GM10248 (cell line): ENCODE data around the gene LY6G6C.

Experiments
- CTCF ChIA-PET: fragments of 300-600 bp; sonication (Branson Sonifier 250); formaldehyde crosslinking; extraction: SDS; loops from one replicate; lab custom pipeline; 2021; ENCODE audit warnings: antibody characterized with exemption; lab: Yijun Ruan, JAX
- POLR2A ChIA-PET: fragments of 350-650 bp; sonication (Branson Sonifier 250); formaldehyde crosslinking; extraction: SDS; loops from one replicate; lab custom pipeline; 2020; ENCODE audit warnings: antibody characterized with exemption; lab: Yijun Ruan, JAX
- DNase-seq: peaks from one replicate; pipeline ENCODE4 v3.0.0; 2012; ENCODE audit errors: extremely low spot score
- TF ChIP-seq, protein P1 (sequence below): IDR thresholded peaks from 2 replicates; pipeline ENCODE4 v1.5.1; 2012; ENCODE audit warnings: mild to moderate bottlenecking, low read depth; ENCODE audit errors: extremely low read depth, missing control alignments, control extremely low read depth

The LY6G6C gene

DNA sequence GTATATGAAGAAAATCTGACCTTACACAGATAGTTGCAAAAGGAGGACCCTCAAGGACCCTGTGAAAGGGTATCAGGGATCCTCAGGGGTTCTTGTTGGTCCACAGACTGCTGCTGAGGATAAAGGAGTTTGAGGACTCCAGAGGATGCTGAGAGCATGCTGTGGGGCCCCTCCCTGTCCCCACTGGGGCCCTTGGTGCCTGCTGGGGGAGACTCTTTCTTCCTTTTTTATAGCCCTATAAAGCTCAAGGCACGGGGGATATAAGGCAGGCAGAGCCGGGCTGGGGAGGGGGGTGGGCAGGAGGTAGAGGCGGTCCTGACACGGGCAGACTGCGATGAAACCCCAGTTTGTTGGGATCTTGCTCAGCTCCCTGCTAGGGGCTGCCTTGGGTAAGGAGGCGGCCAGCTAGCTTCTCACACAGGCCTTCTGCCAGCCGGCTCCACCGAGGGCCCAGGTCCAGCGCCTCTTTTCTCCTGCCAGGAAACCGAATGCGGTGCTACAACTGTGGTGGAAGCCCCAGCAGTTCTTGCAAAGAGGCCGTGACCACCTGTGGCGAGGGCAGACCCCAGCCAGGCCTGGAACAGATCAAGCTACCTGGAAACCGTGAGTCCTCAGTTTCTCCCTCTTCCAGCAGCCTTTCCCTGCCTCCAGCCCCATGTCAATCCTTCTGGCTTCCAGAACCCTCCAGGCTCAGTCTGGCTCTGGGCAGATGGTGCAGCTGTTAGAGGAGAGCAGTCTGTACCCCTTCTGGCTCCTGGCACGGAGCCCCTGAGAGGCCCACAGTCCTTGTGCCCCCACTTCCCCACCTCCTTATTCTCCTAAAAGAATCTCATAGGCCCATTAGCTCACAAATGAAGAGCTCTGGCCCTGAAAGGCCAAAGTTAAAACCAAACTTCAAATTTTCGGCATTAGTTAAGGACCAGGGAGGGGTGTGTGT, 6.3 kb downstream of the LY6G6C start, which contains the start of gene LY6G6D:
Gene LY6G6D, plus strand, starts transcription at position 327 of the 937 bp plus-strand sequence. Its CDS starts 8 bp downstream, at position 335.
- DNase-seq = no peak
- ChIA-PET CTCF (interaction anchor here (0.9 to 3.1 kb wide), 7 partner anchors 8 to 237 kb away, joined by 3 to 21 read pairs (median 3); partner anchors contain the start of genes ABHD16A, ATP6V1G2, DDAH2 and MPIG6B), POLR2A (no interaction called here)
- TF ChIP-seq, protein P1, sequence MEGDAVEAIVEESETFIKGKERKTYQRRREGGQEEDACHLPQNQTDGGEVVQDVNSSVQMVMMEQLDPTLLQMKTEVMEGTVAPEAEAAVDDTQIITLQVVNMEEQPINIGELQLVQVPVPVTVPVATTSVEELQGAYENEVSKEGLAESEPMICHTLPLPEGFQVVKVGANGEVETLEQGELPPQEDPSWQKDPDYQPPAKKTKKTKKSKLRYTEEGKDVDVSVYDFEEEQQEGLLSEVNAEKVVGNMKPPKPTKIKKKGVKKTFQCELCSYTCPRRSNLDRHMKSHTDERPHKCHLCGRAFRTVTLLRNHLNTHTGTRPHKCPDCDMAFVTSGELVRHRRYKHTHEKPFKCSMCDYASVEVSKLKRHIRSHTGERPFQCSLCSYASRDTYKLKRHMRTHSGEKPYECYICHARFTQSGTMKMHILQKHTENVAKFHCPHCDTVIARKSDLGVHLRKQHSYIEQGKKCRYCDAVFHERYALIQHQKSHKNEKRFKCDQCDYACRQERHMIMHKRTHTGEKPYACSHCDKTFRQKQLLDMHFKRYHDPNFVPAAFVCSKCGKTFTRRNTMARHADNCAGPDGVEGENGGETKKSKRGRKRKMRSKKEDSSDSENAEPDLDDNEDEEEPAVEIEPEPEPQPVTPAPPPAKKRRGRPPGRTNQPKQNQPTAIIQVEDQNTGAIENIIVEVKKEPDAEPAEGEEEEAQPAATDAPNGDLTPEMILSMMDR = no peak

DNA sequence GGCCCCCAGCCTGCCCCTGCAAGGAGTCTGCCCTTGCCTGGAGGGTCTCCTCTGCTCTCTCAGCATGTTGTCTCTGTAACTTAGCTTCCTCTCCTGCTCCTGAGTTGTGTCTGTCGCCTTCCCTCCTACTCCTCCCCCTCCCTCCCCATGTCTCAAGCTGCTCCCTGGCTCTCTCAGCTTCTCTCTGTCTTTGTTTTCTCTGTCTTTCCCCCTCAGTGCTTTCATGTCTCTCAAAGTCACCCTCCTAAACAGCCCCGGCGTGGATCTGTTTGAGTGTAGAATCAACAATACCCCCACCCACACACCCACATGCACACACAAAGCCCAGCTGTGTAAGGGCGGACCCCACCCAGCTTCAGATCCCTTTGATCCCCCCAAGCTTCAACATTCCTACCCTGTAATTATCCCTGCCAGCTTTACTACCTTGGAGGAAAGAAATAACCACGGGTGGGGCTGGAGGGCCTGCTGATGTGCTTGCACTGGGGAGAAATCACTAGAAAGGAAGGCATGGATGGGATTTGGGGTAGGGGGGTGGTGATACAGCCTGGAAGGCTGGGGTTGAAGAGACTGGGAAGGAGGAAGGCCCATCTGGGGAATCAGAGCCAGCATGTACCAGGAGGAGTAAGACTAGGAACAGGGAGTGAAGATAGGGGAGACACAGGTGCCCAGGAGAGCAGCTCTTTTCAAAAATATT, 7.4 kb downstream of the LY6G6C start:
- ChIA-PET CTCF (interaction anchor here (0.9 to 3.1 kb wide), 6 partner anchors 10 to 238 kb away, joined by 3 to 21 read pairs (median 6); partner anchors contain the start of genes ABHD16A, DDAH2 and MPIG6B), POLR2A (no interaction called here)
- TF ChIP-seq, protein P1 = no peak

DNA sequence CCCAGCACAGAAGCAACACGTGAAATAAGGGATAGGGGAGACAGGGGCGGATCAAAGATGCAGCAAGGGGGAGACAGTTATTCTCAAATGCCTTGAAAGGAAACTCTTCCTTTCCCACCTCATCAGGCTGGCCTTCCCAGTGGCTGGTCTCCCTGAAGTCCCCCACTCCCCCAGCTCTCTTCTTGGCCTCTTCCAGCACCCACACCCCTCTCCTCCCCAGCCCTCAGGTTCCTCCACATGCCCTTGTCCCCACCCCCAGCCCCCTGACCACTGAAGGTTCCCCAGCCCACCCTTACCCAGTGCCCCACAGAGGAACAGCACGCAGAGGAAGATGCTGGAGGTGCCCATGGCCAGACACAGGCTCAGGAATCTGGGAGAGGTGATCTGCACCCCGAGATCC, 8.1 kb downstream of the LY6G6C start:
- no peak for DNase-seq
- ChIA-PET CTCF (interaction anchor here (1.0 to 3.1 kb wide), 5 partner anchors 10 to 25 kb away, joined by 4 to 21 read pairs (median 7); partner anchors contain the start of genes ABHD16A, DDAH2 and MPIG6B), POLR2A (no interaction called here)
- TF ChIP-seq, protein P1 = no peak

More for the DNA sequence above, 7.4 kb downstream of the LY6G6C start:
- DNase-seq = no peak

DNA sequence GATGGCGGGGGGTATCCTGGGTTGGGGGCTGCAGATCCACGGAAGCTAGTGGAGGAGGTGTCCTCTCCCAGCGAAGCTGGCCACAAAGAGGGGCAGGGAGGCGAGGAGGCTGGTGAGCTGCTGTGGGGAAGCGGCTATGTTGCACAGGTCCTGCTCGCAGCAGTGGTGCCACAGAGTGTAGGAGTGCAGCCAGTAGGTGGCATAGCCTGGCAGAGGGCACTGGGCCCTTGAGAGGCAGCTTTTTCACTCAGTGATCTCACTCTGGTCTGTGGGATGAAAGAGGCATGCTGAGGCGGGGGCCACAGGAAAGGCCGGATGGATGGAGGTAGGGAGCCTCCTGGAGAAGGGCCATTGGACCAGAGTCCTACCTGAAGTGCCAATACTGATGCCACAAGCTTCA, 9.2 kb downstream of the LY6G6C start:
- TF ChIP-seq, protein P1 = no peak
- no peak for DNase-seq
- POLR2A ChIA-PET = interaction anchor here (0.8 kb wide), 1 partner anchor 13 kb away, joined by 5 read pairs; no protein-coding TSS in a partner anchor
- CTCF ChIA-PET = interaction anchor here (1.5 to 4.3 kb wide), 3 partner anchors 13 to 57 kb away, joined by 5 to 14 read pairs (median 5); partner anchors contain the start of gene DDAH2

DNA sequence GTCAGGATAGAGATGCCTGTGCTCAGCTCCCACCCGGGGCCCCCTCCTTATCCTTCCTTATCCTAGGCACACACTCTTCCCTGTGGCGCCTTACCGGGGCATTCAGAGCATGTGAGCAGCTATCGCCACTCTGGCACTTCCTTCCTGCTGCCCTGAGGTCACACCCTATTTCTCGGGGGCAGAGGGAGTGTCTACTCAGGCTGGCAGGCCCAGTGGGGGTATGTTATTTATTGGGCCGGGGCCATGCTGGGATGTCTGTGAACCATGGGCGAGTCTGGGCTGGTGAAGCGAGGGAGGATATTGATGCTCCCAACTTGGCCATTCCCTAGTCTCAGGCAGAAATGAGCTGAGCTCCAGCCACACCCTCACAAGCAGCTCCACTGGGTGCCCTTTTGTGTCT, 10.3 kb downstream of the LY6G6C start:
- CTCF ChIA-PET = interaction anchor here (1.5 to 4.3 kb wide), 4 partner anchors 14 to 119 kb away, joined by 4 to 14 read pairs (median 5); partner anchors contain the start of gene DDAH2
- DNase-seq = no peak
- POLR2A ChIA-PET = interaction anchor here (1.2 kb wide), 1 partner anchor 16 kb away, joined by 3 read pairs; no protein-coding TSS in a partner anchor
- TF ChIP-seq, protein P1 = no peak
